HepG2 (cell line): Measurements from ENCODE around the gene FBXO28. TPM values are rescaled to one million over a fixed set of nuclear protein-coding genes. Genes with fewer than 3 reads are reported as not detected.

ENCODE experiments used
- ATF7 ChIP-seq, 2 experiments: fragments of 450-650 bp in 1 of 2; sonication (generic) in 1 of 2; formaldehyde crosslinking in 1 of 2; IDR thresholded peaks; 2 replicates each; pipeline versions ENCODE4 v1.4.0 to v1.6.1; 2016 to 2020; ENCODE audit warnings: antibody characterized with exemption in 1 of 2, mild to moderate bottlenecking in 1 of 2, missing genetic modification reagents in 1 of 2
- CAMTA2 ChIP-seq: sonication (generic); formaldehyde crosslinking; IDR thresholded peaks from 2 replicates; pipeline ENCODE4 v1.4.0; 2020; ENCODE audit warnings: mild to moderate bottlenecking, missing genetic modification reagents, borderline replicate concordance
- CBX2 ChIP-seq, 2 experiments: fragments of 200-600 bp in 1 of 2; sonication (generic); formaldehyde crosslinking in 1 of 2; IDR thresholded peaks; 2 replicates each; pipeline versions ENCODE4 v1.7.0 to v1.8.1; 2018 to 2022; ENCODE audit warnings: low read depth in 2 of 2, low read length in 1 of 2, mild to moderate bottlenecking in 1 of 2, missing genetic modification reagents in 1 of 2
- CHD4 ChIP-seq: fragments of 200-600 bp; sonication (generic); IDR thresholded peaks from 2 replicates; pipeline ENCODE4 v1.7.0; 2017; ENCODE audit warnings: mild to moderate bottlenecking, low read length, borderline replicate concordance
- CREBL2 ChIP-seq: sonication (generic); formaldehyde crosslinking; IDR thresholded peaks from 2 replicates; pipeline ENCODE4 v1.8.1; 2023; ENCODE audit warnings: missing genetic modification reagents, mild to moderate bottlenecking, borderline replicate concordance
- HDAC2 ChIP-seq: sonication (generic); formaldehyde crosslinking; IDR thresholded peaks from 2 replicates; pipeline ENCODE4 v1.4.0; 2020; ENCODE audit warnings: missing genetic modification reagents
- JARID2 ChIP-seq: sonication (generic); formaldehyde crosslinking; IDR thresholded peaks from 2 replicates; pipeline ENCODE4 v1.8.1; 2023; ENCODE audit warnings: missing genetic modification reagents, inconsistent platforms; ENCODE audit not compliant: insufficient replicate concordance
- NR1H2 ChIP-seq: sonication (generic); formaldehyde crosslinking; IDR thresholded peaks from 2 replicates; pipeline ENCODE4 v1.8.1; 2022; ENCODE audit warnings: low read depth, missing genetic modification reagents, borderline replicate concordance
- RERE ChIP-seq: IDR thresholded peaks from 2 replicates; pipeline ENCODE4 v1.6.1; 2016; ENCODE audit warnings: low read depth, missing genetic modification reagents, missing compliant biosample characterization
- ZBTB49 ChIP-seq: sonication (generic); formaldehyde crosslinking; IDR thresholded peaks from 2 replicates; pipeline ENCODE4 v1.4.0; 2020; ENCODE audit warnings: missing genetic modification reagents, borderline replicate concordance
- ZMYM4 ChIP-seq: sonication (generic); formaldehyde crosslinking; IDR thresholded peaks from 2 replicates; pipeline ENCODE4 v1.8.1; 2023; ENCODE audit warnings: mild to moderate bottlenecking, missing genetic modification reagents
- ZNF205 ChIP-seq: IDR thresholded peaks from 2 replicates; pipeline ENCODE4 v1.6.1; 2018; ENCODE audit warnings: missing biosample characterization, missing genetic modification reagents
- ZNF232 ChIP-seq: sonication (generic); formaldehyde crosslinking; IDR thresholded peaks from 2 replicates; pipeline ENCODE4 v1.4.0; 2020; ENCODE audit warnings: missing genetic modification reagents, borderline replicate concordance
- ZNF251 ChIP-seq: sonication (generic); formaldehyde crosslinking; IDR thresholded peaks from 2 replicates; pipeline ENCODE4 v1.9.0; 2021; ENCODE audit warnings: mild to moderate bottlenecking, missing genetic modification reagents
- ZNF296 ChIP-seq: sonication (generic); formaldehyde crosslinking; conservative IDR thresholded peaks from 2 replicates; pipeline ENCODE4 v1.5.0; 2020; ENCODE audit warnings: mild to moderate bottlenecking, missing genetic modification reagents
- ZNF333 ChIP-seq: sonication (generic); formaldehyde crosslinking; IDR thresholded peaks from 2 replicates; pipeline ENCODE4 v1.4.0; 2020; ENCODE audit warnings: mild to moderate bottlenecking, missing genetic modification reagents, borderline replicate concordance
- polyA plus RNA-seq, 8 experiments: library from polyadenylated mRNA; depleted of rRNA in 3 of 8; stranded (reverse) in 7 of 8; unstranded in 1 of 8; fragments of >200 nt; fragmentation: Illumina TruSeq in 4 of 8; extraction: Trizol in 4 of 8; gene quantifications; 2 replicates each; pipeline versions ENCODE4 v1.2.1 to v1.2.3, GENCODE V29; 2011 to 2016; ENCODE audit warnings: low read depth in 4 of 8, missing spikeins in 1 of 8, mixed read lengths in 1 of 8; ENCODE audit not compliant: insufficient read depth in 1 of 8
- total RNA-seq, 5 experiments: library from RNA; depleted of rRNA; stranded (reverse); fragments of >200 nt; fragmentation: Illumina TruSeq; extraction: Trizol; gene quantifications; 2 replicates each; pipeline ENCODE4 v1.2.3, GENCODE V29; 2016; ENCODE audit warnings: low read depth in 1 of 5

FBXO28 gene
- total and polyA plus RNA-seq, 2 of the 13 experiments (the other 11 are each of a cell fraction or from before 2014, with no cell fraction given) = 8.5 to 29.1 TPM

- TF ChIP-seq RERE (CRISPR knock-in tag) (no peak), ZNF296 (CRISPR knock-in tag) (no peak), ZNF333 (CRISPR knock-in tag) (no peak), CAMTA2 (CRISPR knock-in tag) (no peak), JARID2 (CRISPR knock-in tag) (no peak), ATF7 (IDR thresholded peaks at IDR 0.05) (no peak), ATF7 (CRISPR knock-in tag; IDR thresholded peaks at IDR 0.05) (no peak), NR1H2 (CRISPR knock-in tag) (no peak), ZMYM4 (no peak), CBX2 (IDR thresholded peaks at IDR 0.05; ENCODE audit: low read depth, low read length) (no peak), CBX2 (CRISPR knock-in tag; IDR thresholded peaks at IDR 0.05; ENCODE audit: low read depth) (no peak), ZNF232 (CRISPR knock-in tag) (no peak), CREBL2 (CRISPR knock-in tag) (no peak), ZBTB49 (no peak), HDAC2 (CRISPR knock-in tag) (no peak), CHD4 (no peak), ZNF251 (no peak), ZNF205 (CRISPR knock-in tag) (no peak)
Observed at GRCh38 chr1:224173523-224173922, 59.6 kb downstream of the FBXO28 start (continued).
